ENCODE data around the gene ARFRP1.
A peak's percentile ranks its signal among the peaks of the same experiment; 100 is the strongest.
"Not testable (repeated sequence)": the region's sequence is repeated elsewhere in the genome, so short reads cannot be mapped to it uniquely, and the experiment has no call there.

The ARFRP1 gene

GRCh38 chr20:63732118-63733095 is 24.6 kb upstream of the ARFRP1 start:
- DNase-seq (ENCODE audit: low read depth) = no peak

DNA sequence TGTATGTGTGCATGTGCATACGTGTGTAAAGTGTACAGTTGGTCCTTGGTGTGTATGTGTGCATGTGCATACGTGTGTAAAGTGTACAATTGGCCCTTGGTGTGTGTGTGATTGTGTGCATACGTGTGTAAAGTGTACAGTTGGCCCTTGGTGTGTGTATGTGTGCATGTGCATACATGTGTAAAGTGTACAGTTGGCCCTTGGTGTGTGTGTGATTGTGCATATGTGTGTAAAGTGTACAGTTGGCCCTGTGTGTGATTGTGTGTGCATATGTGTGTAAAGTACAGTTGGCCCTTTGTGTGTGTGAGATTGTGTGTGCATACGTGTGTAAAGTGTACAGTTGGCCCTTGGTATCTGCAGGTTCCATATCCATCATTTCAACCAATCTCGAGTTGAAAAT is 23.6 kb upstream of the ARFRP1 start:
- no peak for DNase-seq (ENCODE audit: low read depth)

- DNase-seq (ENCODE audit: low read depth) = not testable (repeated sequence)
These were observed 22.5 kb upstream of the ARFRP1 start for GRCh38 chr20:63730189-63730733.

- not testable (repeated sequence) for DNase-seq (ENCODE audit: low read depth)
These were observed 15.3 kb upstream of the ARFRP1 start for GRCh38 chr20:63722967-63723622.

GRCh38 chr20:63718996-63719395 is 11.2 kb upstream of the ARFRP1 start:
- DNase-seq (ENCODE audit: low read depth) = no peak

DNA sequence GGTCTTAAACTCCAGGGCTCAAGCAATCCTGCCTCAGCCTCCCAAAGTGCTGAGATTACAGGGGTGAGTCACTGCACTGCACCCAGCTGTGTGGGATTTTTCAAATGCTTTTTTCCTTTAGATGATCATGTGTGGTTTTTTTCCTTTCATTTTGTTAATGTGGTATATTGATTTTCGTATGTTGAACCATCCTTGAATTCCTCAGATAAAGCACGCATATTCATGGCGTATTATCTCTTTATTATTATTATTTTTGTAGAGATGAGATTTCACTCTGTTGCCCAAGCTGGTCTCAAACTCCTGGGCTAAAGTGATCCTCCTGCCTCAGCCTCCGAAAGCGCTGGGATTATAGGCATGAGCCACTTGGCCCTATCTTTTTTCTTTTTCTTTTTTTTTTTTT is 7.1 kb upstream of the ARFRP1 start:
- DNase-seq (ENCODE audit: low read depth) = no peak

- DNase-seq (ENCODE audit: low read depth) = no peak
These were observed 4.4 kb upstream of the ARFRP1 start for GRCh38 chr20:63712191-63712590.

DNA sequence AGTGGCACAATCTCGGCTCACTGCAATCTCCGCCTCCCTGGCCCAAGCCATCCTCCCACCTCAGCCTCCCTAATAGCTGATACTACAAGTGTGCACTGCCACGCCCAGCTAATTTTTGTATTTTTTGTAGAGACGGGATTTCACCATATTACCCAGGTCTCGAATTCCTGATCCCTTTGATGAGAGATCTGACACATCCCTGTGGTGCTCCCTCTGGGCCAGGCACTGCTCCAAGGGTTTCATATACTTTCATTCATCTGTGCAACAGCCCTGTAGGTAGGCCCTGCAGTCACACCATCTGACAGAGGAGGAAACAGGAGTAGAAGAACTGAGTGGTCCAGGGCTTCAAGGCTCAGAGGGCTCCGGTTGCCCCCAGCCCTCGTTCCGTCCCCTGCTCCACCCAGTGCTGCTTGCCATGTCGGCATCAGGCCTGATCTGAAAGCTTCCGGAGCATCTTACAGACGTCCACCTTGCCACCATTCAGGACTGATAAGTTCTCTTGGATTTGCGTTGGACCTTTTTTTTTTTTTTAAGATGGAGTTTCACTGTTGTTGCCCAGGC is 3.4 kb upstream of the ARFRP1 start:
- no peak for DNase-seq (ENCODE audit: low read depth)

GRCh38 chr20:63709149-63709527 is 1.4 kb upstream of the ARFRP1 start:
- no peak for DNase-seq (ENCODE audit: low read depth)

DNA sequence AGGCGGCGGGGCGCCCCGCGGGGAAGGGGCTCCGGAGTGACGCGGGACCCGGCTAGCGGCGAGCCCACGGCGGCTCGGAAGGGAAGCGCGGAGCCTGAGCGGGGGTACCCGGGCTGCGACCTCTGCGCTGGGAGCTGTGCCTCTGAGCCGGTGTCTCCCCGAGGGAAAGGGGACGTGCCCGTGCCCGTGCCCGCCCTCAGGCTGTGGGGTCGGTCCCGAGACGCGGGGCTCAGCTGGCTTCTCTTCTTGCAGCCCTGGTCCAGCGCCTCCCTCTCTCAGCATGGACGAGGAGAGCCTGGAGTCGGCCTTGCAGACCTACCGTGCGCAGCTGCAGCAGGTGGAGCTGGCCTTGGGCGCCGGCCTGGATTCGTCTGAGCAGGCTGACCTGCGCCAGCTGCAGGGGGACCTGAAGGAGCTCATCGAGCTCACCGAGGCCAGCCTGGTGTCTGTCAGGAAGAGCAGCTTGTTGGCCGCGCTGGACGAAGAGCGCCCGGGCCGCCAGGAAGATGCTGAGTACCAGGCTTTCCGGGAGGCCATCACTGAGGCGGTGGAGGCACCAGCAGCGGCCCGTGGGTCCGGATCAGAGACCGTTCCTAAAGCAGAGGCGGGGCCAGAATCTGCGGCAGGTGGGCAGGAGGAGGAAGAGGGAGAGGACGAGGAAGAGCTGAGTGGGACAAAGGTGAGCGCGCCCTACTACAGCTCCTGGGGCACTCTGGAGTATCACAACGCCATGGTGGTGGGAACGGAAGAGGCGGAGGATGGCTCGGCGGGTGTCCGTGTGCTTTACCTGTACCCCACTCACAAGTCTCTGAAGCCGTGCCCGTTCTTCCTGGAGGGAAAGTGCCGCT is 749 bp upstream of the ARFRP1 start:
- no peak for DNase-seq (ENCODE audit: low read depth)

DNA sequence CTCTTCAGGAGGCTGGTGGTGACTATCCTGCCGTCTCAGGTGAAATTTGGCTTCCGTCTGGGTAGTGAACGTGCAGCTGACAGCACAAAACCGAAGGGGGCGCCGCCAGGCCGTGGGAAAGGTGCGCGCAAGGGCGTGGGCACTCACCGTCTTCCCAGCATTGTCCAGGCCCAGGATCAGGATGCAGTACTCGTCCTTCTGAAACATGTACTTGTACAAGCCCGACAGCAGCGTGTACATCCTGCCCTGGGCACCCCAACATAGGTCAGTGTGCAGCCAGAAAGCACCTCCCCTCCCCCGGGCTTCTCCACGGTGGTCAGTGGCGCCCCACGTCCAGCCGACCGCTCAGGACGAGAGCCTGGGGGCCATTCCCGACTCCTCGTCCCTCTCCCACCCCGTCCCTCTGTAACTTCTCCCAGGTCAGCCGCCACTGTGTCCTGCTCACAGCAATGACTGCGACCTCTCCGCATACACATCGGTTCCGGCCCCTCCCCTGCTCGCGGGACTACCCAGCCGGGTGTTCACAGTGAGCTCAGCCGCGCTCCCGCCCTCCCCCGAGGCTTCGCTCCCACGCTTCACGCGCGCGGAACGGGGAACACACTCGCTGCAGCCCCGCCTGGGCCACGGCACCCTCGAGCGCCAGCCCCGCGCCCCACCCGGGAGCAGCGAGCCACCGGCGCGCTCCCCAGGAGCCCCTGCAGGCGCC is 771 bp downstream of the ARFRP1 start:
- DNase-seq (ENCODE audit: low read depth) = peak; percentile 49

GRCh38 chr20:63706027-63706695 is 1.6 kb downstream of the ARFRP1 start:
- DNase-seq (ENCODE audit: low read depth) = no peak

DNA sequence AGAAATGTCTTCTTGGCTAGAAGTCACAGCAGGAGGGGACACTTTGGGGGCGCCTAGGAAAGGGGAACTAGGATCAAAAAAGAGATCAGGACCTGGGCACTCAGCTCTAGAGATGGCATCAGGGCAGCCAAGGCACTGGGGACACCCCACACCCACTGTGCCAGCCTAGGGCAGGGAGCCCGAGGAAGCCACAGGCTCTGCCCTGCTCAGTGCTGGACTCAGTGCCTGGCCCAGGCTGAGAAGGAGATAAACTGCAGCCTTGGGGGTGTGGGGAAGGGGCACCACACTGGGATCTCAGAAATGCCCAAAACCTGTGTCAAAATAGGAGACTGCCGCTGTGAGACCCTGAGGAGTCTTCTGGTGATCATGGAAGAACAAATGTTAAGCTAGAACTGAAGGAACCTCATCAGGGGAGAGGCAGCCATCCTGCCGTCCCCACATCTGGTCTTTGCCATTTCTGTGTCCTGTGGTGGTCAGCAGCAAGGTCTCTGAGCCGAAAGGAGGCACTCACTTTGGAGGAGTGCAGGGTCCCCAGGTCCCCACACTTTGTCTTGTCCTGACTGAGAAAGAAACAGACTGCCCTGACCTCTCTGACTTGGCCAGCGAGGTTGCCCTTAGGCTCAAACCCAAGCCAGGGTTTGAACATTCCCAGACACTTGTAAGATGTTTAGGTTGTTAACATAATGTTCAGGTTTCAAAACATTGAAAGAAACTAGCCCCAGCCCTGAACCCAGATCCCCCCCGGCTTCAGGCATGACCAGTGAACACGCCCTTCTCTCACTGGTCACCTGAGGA is 2.3 kb downstream of the ARFRP1 start:
- DNase-seq (ENCODE audit: low read depth) = no peak

- DNase-seq (ENCODE audit: low read depth) = no peak
These were observed 3.0 kb downstream of the ARFRP1 start for GRCh38 chr20:63704749-63705117.

DNA sequence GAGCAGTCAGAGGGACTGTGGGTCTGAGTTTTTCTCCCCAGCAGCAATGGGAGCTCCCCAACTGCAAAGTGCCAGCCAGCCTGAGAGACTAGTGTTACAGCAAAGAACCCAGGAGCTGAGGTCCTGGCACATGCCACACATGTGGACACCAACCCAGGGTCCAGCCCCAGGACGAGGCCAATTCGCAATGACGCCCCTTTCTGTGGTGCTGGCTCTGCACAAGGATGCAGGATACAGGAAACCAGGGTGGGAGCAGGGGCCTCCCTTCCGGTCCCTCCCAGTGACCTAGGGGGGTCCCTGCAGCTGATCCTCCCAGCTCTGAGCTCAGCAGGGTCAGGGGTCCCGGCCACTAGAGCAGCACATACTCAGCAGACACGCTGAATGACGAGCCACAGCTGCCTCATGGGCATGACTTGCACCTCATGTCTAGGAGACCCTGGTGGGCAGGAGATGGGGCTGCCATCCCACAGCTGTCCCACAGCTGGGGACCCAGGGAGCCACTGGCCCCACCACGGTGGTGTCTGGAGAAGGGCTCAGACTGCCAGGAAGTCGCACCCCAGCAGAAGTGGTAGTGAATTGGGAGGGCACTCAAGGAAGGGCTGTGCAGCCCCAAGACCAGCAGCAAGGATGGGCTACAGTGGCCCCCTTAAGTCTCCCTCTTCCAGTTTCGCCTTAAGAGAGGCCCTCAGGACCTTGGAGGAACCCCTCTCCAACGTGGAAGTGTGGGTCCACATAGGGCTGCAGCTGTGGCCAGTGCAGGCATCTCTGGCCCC is 3.6 kb downstream of the ARFRP1 start:
- DNase-seq (ENCODE audit: low read depth) = no peak

DNA sequence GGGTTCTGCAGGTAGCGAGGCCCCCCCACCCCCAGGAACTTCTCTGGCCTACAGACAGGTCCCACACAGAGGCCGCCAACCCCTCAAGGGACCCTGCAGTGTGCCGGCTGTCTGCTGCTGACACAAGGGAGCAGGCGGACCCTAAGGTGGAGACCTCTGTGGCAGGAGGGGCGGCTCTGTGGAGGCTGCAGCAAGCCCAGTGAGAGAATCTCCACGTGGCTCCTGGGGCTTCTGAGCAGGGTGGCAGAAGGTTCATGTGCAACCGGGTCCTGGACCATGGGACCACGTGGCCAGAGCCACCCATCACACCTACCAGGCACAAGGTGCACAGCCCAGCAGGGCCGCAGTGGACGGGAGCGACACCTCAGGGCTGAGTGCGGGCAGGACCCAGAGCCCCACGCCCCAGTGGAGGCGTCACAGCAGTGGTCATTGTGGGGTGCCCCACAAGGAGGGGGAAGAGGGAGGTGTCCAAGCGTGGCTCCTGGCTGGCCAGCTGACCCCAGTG is 4.3 kb downstream of the ARFRP1 start:
- DNase-seq (ENCODE audit: low read depth) = no peak

DNA sequence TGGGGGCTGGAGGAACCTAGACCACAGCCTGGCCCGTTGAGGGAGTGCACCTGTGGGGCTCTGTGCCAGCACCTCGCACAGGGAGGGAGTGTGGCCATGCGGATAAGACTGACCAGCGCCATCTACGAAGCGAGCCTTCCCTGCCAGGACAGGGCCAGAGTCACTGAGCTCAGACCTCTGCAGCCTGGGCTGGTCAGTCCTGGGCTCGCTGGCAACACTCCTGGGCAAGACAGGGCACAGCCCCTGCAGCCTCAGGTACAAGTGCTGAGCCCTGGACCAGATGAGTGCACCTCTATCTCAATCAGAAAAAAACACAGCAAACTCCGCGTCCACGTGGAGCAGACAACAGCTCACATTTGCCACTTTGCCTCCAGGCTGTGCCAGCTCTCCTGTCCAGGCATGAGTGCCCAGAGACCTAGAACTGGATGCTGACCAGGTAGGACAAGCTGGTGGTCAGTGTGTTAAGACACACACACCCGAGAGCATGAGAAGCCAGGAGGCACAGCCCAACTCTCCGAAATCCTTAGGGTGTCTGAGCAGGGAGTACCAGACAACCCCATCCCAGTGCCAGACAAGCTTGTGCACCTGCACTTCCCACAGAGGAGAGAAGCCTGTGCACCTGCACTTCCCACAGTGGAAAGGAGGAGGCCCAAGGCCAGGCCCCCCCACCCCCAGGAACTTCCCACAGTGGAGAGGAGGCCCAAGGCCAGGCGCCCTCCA is 4.9 kb downstream of the ARFRP1 start:
- DNase-seq (ENCODE audit: low read depth) = no peak

GRCh38 chr20:63702036-63702665 is 5.6 kb downstream of the ARFRP1 start:
- no peak for DNase-seq (ENCODE audit: low read depth)
